ENCODE results near the gene TBC1D22A.

Gene TBC1D22A

GRCh38 chr22:46827781-46828180, 65.3 kb downstream of the TBC1D22A start:
- H3K36me3 ChIP-seq (ENCODE audit: insufficient read depth, low read length), result peaks cover 2% of the 10 kb centered on the region
- H2AFZ ChIP-seq (ENCODE audit: low read depth, low read length), result no peak overlapping the region
- H3K9me3 ChIP-seq (ENCODE audit: low read length), result peaks cover 16% of the 10 kb centered on the region

GRCh38 chr22:46828323-46828900, 66.0 kb downstream of the TBC1D22A start:
- Histone ChIP-seq H2AFZ (ENCODE audit: low read depth, low read length) (no peak overlapping the region), H3K4me3 (ENCODE audit: low read length) (no peak overlapping the region), H3K27me3 (ENCODE audit: insufficient read depth, low read length) (no peaks in the 10 kb centered on the region), H3K9me3 (ENCODE audit: low read length) (peaks cover 16% of the 10 kb centered on the region), H3K36me3 (ENCODE audit: insufficient read depth, low read length) (no peaks in the 10 kb centered on the region), H3K4me1 (ENCODE audit: insufficient read depth, low read length) (no peaks in the 10 kb centered on the region)

More at GRCh38 chr22:46827781-46828180, 65.3 kb downstream of the TBC1D22A start:
- H3K27me3 ChIP-seq (ENCODE audit: insufficient read depth, low read length), result no peaks in the 10 kb centered on the region
- H3K4me1 ChIP-seq (ENCODE audit: insufficient read depth, low read length), result no peaks in the 10 kb centered on the region
- no peak overlapping the region for H3K4me3 ChIP-seq (ENCODE audit: low read length)

GRCh38 chr22:46829117-46829891, 66.9 kb downstream of the TBC1D22A start:
- Histone ChIP-seq H3K27me3 (ENCODE audit: insufficient read depth, low read length) (no peaks in the 10 kb centered on the region), H3K36me3 (ENCODE audit: insufficient read depth, low read length) (no peaks in the 10 kb centered on the region), H3K4me1 (ENCODE audit: insufficient read depth, low read length) (no peaks in the 10 kb centered on the region), H2AFZ (ENCODE audit: low read depth, low read length) (no peak overlapping the region), H3K4me3 (ENCODE audit: low read length) (no peak overlapping the region), H3K9me3 (ENCODE audit: low read length) (peaks cover 16% of the 10 kb centered on the region)

GRCh38 chr22:46829941-46830715, 67.7 kb downstream of the TBC1D22A start:
- no peak overlapping the region for H2AFZ ChIP-seq (ENCODE audit: low read depth, low read length)
- H3K4me1 ChIP-seq (ENCODE audit: insufficient read depth, low read length), result no peaks in the 10 kb centered on the region
- H3K36me3 ChIP-seq (ENCODE audit: insufficient read depth, low read length), result no peaks in the 10 kb centered on the region
- no peak overlapping the region for H3K4me3 ChIP-seq (ENCODE audit: low read length)
- H3K9me3 ChIP-seq (ENCODE audit: low read length), result peaks cover 24% of the 10 kb centered on the region
- H3K27me3 ChIP-seq (ENCODE audit: insufficient read depth, low read length), result no peaks in the 10 kb centered on the region

GRCh38 chr22:46830841-46831240, 68.4 kb downstream of the TBC1D22A start:
- no peak overlapping the region for H2AFZ ChIP-seq (ENCODE audit: low read depth, low read length)
- H3K4me1 ChIP-seq (ENCODE audit: insufficient read depth, low read length), result no peaks in the 10 kb centered on the region
- H3K9me3 ChIP-seq (ENCODE audit: low read length), result peaks cover 30% of the 10 kb centered on the region
- no peaks in the 10 kb centered on the region for H3K36me3 ChIP-seq (ENCODE audit: insufficient read depth, low read length)
- no peak overlapping the region for H3K4me3 ChIP-seq (ENCODE audit: low read length)
- no peaks in the 10 kb centered on the region for H3K27me3 ChIP-seq (ENCODE audit: insufficient read depth, low read length)

- Histone ChIP-seq H3K4me3 (ENCODE audit: low read length) (no peak overlapping the region), H3K27me3 (ENCODE audit: insufficient read depth, low read length) (no peaks in the 10 kb centered on the region), H3K4me1 (ENCODE audit: insufficient read depth, low read length) (no peaks in the 10 kb centered on the region), H3K36me3 (ENCODE audit: insufficient read depth, low read length) (no peaks in the 10 kb centered on the region), H2AFZ (ENCODE audit: low read depth, low read length) (no peak overlapping the region), H3K9me3 (ENCODE audit: low read length) (peaks cover 24% of the 10 kb centered on the region)
Observed at GRCh38 chr22:46833228-46833627, 70.8 kb downstream of the TBC1D22A start.

GRCh38 chr22:46834021-46834737, 71.7 kb downstream of the TBC1D22A start:
- Histone ChIP-seq H3K36me3 (ENCODE audit: insufficient read depth, low read length) (no peaks in the 10 kb centered on the region), H3K27me3 (ENCODE audit: insufficient read depth, low read length) (no peaks in the 10 kb centered on the region), H3K9me3 (ENCODE audit: low read length) (peaks cover 24% of the 10 kb centered on the region), H3K4me1 (ENCODE audit: insufficient read depth, low read length) (no peaks in the 10 kb centered on the region), H3K4me3 (ENCODE audit: low read length) (no peak overlapping the region), H2AFZ (ENCODE audit: low read depth, low read length) (no peak overlapping the region)

- Histone ChIP-seq H2AFZ (ENCODE audit: low read depth, low read length) (no peak overlapping the region), H3K9me3 (ENCODE audit: low read length) (peaks cover 21% of the 10 kb centered on the region), H3K36me3 (ENCODE audit: insufficient read depth, low read length) (no peaks in the 10 kb centered on the region), H3K27me3 (ENCODE audit: insufficient read depth, low read length) (no peaks in the 10 kb centered on the region), H3K4me3 (ENCODE audit: low read length) (no peak overlapping the region), H3K4me1 (ENCODE audit: insufficient read depth, low read length) (no peaks in the 10 kb centered on the region)
Observed at GRCh38 chr22:46835288-46835687, 72.8 kb downstream of the TBC1D22A start.

GRCh38 chr22:46835693-46836092, 73.2 kb downstream of the TBC1D22A start:
- Histone ChIP-seq H2AFZ (ENCODE audit: low read depth, low read length) (no peak overlapping the region), H3K27me3 (ENCODE audit: insufficient read depth, low read length) (no peaks in the 10 kb centered on the region), H3K4me1 (ENCODE audit: insufficient read depth, low read length) (no peaks in the 10 kb centered on the region), H3K9me3 (ENCODE audit: low read length) (peaks cover 21% of the 10 kb centered on the region), H3K36me3 (ENCODE audit: insufficient read depth, low read length) (no peaks in the 10 kb centered on the region), H3K4me3 (ENCODE audit: low read length) (no peak overlapping the region)

- H3K4me3 ChIP-seq (ENCODE audit: low read length), result no peak overlapping the region
- no peaks in the 10 kb centered on the region for H3K4me1 ChIP-seq (ENCODE audit: insufficient read depth, low read length)
- no peaks in the 10 kb centered on the region for H3K36me3 ChIP-seq (ENCODE audit: insufficient read depth, low read length)
- H3K9me3 ChIP-seq (ENCODE audit: low read length), result peaks cover 3% of the 10 kb centered on the region
- H2AFZ ChIP-seq (ENCODE audit: low read depth, low read length), result no peak overlapping the region
- no peaks in the 10 kb centered on the region for H3K27me3 ChIP-seq (ENCODE audit: insufficient read depth, low read length)
Observed at GRCh38 chr22:46841522-46841921, 79.1 kb downstream of the TBC1D22A start.

- H2AFZ ChIP-seq (ENCODE audit: low read depth, low read length), result no peak overlapping the region
- no peaks in the 10 kb centered on the region for H3K4me1 ChIP-seq (ENCODE audit: insufficient read depth, low read length)
- H3K4me3 ChIP-seq (ENCODE audit: low read length), result no peak overlapping the region
- H3K9me3 ChIP-seq (ENCODE audit: low read length), result peaks cover 2% of the 10 kb centered on the region
- H3K27me3 ChIP-seq (ENCODE audit: insufficient read depth, low read length), result no peaks in the 10 kb centered on the region
- peaks cover 2% of the 10 kb centered on the region for H3K36me3 ChIP-seq (ENCODE audit: insufficient read depth, low read length)
Observed at GRCh38 chr22:46842606-46843005, 80.2 kb downstream of the TBC1D22A start.

- Histone ChIP-seq H3K9me3 (ENCODE audit: low read length) (peaks cover 2% of the 10 kb centered on the region), H2AFZ (ENCODE audit: low read depth, low read length) (no peak overlapping the region), H3K27me3 (ENCODE audit: insufficient read depth, low read length) (no peaks in the 10 kb centered on the region), H3K4me1 (ENCODE audit: insufficient read depth, low read length) (no peaks in the 10 kb centered on the region), H3K36me3 (ENCODE audit: insufficient read depth, low read length) (peaks cover 2% of the 10 kb centered on the region), H3K4me3 (ENCODE audit: low read length) (no peak overlapping the region)
Observed at GRCh38 chr22:46843821-46844255, 81.4 kb downstream of the TBC1D22A start.
